A673 (cell line): ENCODE results near the gene WBP2.

ENCODE experiments used
- EZH2 ChIP-seq: fragments of 200-600 bp; sonication (generic); IDR thresholded peaks from 2 replicates; pipeline ENCODE4 v1.6.1; 2017; ENCODE audit warnings: borderline replicate concordance, low read depth, mild to moderate bottlenecking, mixed read lengths, antibody characterized with exemption, low read length; ENCODE audit not compliant: poor library complexity, severe bottlenecking
- TF ChIP-seq, protein P1 (sequence below): fragments of 300-800, 200-600 bp; sonication (generic); conservative IDR thresholded peaks from 2 replicates; pipeline ENCODE4 v1.5.1; 2017; ENCODE audit warnings: low read depth, mild to moderate bottlenecking, antibody characterized with exemption, low read length, moderate library complexity, mixed read lengths

DNA sequence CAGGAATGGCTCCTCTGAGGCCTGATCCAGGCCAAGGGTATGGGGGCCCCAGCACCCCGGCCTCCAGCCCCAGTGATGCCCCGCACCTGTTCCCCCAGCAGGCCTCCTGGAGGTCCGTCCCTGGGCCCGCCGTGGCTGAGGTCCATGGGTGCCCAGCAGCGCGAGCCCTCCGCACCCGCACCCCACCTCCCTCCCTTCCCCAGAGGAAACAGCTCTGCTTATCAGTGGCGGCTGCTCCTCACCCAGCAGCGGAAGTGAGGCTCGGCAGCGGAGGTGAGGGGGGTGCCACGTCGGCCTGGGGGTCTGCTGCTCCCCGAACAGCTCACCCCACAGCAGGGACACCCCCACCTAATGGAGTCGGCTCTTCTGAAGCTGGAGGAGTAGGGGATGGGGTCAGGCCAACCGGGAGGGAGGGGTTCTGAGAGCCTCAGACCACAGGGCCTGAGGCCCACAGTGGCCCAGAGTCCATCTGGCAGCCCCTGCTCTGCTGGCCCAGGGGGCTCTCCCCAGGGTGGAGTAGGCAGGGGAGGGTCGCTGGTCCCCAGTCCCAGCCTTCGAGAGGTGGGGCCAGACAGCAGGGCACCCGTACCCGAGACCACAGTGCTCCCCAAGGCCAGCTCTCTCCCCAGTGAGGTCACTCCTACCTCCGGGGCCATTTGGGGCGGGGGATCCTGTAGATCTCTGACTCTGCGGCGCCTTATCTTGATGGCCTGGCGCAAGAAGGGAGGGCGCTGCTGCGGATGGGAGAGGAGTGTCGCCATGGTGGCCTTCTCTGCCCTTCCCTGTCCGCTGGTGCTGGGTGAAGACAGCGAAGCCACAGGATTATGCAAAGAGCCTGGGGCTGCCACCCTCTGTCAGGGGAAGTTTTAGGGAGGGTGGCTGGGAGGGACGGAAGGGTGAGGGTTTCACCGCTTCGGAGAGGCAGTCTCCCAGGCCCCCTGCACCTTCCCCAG is 11.3 kb downstream of the WBP2 start, which contains the start of gene UNC13D:
- TF ChIP-seq, protein P1, sequence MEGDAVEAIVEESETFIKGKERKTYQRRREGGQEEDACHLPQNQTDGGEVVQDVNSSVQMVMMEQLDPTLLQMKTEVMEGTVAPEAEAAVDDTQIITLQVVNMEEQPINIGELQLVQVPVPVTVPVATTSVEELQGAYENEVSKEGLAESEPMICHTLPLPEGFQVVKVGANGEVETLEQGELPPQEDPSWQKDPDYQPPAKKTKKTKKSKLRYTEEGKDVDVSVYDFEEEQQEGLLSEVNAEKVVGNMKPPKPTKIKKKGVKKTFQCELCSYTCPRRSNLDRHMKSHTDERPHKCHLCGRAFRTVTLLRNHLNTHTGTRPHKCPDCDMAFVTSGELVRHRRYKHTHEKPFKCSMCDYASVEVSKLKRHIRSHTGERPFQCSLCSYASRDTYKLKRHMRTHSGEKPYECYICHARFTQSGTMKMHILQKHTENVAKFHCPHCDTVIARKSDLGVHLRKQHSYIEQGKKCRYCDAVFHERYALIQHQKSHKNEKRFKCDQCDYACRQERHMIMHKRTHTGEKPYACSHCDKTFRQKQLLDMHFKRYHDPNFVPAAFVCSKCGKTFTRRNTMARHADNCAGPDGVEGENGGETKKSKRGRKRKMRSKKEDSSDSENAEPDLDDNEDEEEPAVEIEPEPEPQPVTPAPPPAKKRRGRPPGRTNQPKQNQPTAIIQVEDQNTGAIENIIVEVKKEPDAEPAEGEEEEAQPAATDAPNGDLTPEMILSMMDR: no peak
- no peak for TF ChIP-seq EZH2
